ENCODE data around the gene PCDH7.

The PCDH7 gene

GRCh38 chr4:30726090-30726675, 6.0 kb downstream of the PCDH7 start:
- no peak for DNase-seq

GRCh38 chr4:30727409-30727808, 7.2 kb downstream of the PCDH7 start:
- DNase-seq: no peak

DNA sequence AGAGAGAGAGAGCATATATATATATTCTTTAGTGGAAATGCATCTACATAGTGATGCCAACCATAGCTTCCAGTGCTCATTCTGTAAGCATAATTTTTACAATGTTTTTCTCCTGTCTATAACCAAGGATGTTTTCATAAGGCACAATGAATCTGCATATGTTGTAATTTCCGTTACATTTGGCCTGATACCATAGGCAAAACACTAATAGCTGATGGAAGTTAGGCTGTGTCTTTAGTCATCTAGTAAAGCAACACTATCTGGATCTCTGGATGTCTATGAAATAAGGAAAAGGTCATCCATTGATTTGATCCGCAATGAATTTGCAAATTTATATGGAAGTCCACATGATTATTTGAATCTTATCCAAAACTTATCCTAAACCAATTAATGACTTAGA, 8.1 kb downstream of the PCDH7 start:
- DNase-seq: no peak

GRCh38 chr4:30743897-30744296, 23.7 kb downstream of the PCDH7 start:
- DNase-seq: no peak

GRCh38 chr4:30744386-30744785, 24.2 kb downstream of the PCDH7 start:
- DNase-seq: no peak

DNA sequence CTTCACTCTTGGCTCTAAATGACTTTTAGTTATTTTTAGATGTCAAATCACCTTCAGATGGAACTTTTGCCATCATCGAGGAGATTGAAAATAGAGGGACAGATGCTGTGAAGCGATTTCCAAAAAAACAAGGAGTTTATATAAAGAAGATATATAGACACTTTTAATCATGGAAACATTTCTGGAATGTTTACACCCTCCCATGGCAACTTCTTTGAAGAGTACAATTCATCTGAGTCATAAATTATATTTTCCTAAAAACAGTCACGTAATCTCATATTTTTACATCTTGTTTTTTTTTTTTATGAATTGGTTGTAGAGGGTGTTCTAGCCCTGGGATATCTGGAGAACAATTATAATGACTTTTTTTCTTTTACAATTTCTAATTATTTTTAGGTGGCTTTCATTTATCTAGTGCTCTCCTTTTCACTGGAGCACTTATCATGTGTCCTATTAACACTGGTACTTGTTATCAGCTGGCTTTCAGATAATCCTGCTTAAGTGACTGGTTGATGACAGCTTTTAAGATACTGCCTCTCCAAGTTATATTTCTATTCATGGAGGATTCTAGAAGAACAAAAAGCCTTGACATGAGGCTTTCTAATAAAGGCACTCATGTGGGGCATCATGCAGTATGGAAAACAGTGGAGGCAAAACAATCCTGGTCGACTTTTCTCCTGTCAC, 24.9 kb downstream of the PCDH7 start:
- no peak for DNase-seq

DNA sequence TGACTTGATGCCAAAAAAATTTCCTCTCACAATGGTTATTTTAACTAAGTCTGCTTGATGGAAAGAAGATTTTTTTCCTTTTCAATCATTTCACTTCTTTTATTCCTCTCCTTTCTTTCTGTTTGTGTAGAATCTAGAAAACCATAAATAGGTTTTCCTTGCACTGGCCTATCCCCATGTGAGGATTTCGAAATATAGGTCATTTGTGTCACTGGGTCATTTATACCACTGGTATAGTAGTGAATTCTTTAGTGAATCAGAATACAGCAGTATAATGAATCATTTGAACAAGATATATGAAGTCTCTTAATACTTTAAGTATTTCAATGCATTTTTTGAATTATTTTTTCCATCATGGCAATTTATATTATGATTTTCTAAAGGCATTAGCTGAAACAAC, 26.6 kb downstream of the PCDH7 start:
- DNase-seq: no peak

GRCh38 chr4:30753316-30753715, 33.1 kb downstream of the PCDH7 start:
- no peak for DNase-seq

DNA sequence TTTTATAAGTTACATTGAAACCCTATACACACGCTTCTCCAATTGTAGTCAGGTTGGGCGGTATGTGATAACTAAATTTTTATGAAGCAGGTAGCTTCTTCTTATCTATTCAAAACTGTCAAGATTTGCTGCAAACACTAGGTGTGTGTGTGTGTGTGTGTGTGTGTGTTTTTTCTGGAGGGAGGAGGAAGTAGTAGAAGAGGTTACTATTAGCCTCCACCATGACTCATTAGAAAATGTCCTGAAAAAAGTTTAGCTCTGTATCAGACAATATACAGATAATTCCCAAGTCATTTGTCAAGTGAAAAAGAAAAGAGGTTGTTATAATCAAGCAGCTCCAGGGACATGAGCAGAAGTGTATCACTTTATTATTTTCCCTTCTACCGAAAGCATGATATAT, 33.9 kb downstream of the PCDH7 start:
- no peak for DNase-seq

DNA sequence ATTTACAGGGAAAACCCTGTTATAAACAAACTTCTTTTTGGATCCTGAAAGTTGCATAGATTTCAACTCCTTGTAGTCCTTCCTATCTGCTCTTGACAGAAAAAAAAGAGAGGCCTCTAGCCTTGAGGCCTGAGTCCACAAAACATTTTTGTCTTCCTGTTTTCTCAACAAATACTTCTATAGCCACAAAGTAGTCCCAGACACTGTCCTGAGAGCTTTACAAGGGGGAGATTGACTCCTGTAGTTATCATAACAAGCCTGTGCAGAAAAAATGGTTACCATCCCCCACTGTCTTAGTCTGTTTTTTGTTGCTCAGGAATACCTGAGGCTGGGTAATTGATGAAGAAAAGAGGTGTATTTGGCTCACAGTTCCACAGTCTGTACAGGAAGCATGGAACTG, 35.2 kb downstream of the PCDH7 start:
- DNase-seq: no peak

- no peak for DNase-seq
These were observed 36.4 kb downstream of the PCDH7 start for GRCh38 chr4:30756553-30756952.

- DNase-seq: no peak
These were observed 37.2 kb downstream of the PCDH7 start for GRCh38 chr4:30757357-30757756.

GRCh38 chr4:30760551-30760950, 40.4 kb downstream of the PCDH7 start:
- DNase-seq: no peak

DNA sequence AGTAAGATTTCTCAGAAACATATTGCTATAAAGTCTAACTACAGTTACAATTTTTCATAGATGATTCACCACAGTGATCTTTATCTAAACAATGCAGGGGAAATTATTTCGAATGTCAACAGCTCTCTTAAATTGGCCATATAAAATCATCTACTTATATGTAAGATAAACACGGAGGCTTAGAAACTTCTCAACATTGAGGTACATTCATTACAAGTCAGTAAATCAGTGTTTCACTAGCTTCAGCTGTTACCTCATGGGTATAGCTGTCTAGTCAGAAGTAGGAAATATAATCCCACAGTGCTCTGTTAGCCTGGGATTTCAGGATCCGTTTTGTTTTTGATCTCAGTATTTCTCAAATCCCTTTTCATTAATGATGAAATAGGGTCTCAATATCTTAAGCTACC, 43.2 kb downstream of the PCDH7 start:
- no peak for DNase-seq

- no peak for DNase-seq
These were observed 44.9 kb downstream of the PCDH7 start for GRCh38 chr4:30765022-30765421.

GRCh38 chr4:30767147-30767845, 47.1 kb downstream of the PCDH7 start:
- no peak for DNase-seq

- DNase-seq: no peak
These were observed 48.1 kb downstream of the PCDH7 start for GRCh38 chr4:30768277-30768676.

- no peak for DNase-seq
These were observed 48.9 kb downstream of the PCDH7 start for GRCh38 chr4:30769093-30769492.

DNA sequence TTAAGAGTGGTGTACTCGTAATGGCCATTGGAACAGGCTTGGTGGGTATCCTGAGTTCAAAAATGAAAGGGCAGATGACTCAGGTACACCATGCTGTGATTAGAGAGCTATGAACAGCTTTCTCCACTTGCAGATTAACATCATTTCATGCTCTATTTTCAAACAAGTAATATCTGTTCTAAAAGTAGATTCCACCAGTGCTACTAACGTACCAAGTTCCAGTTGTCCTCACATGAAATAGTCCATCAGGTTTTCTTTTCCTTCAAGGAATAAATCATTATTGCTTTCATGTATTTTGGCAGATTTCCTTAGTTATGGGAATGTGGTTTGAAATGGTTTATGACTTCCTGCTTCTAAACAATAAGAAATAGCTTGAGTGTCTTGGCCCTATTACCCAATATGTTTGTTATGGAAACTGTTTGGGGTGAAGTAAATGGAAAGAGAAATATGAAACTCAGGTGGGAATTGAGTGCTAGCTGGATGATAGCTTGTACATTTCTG, 49.9 kb downstream of the PCDH7 start:
- no peak for DNase-seq

- no peak for DNase-seq
These were observed 50.6 kb downstream of the PCDH7 start for GRCh38 chr4:30770812-30771211.

GRCh38 chr4:30776451-30776850, 56.3 kb downstream of the PCDH7 start:
- DNase-seq: no peak

DNA sequence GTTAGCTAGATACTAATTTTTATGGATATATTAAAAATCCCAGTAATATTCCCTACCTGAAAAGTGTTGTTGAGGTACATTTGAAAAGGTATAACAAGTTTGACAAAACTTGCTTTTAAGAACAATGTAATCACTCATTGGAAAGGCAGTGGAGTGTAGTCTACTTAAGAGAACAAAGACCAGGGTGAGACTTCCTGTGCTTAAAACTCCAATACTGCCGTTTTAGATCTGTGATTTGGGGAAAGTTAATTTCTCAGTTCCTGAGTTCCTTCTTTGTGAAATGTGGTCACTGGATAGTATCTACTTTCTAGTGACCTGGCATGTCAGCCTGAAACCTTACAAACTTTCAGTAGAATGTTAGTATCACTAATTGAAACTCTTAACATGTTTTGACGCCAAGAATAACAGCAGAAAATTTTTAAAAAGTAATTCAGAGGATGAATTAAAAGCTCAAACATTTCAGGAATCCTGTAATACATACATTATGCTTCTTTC, 56.8 kb downstream of the PCDH7 start:
- no peak for DNase-seq

Data from CD4-positive, alpha-beta T cell treated with Interleukin-12 subunit alpha and Interleukin-12 subunit beta, for 1 hour (primary cell).